Activated naive CD8-positive, alpha-beta T cell treated with anti-CD3 and anti-CD28 coated beads, Interleukin-2, amount 50 U/mL, for 16 hours (primary cell): ENCODE results near the gene TLR6.
A peak's percentile ranks its signal among the peaks of the same experiment; 100 is the strongest.
"Not testable (repeated sequence)": the region's sequence is repeated elsewhere in the genome, so short reads cannot be mapped to it uniquely, and the experiment has no call there.

Source experiments
- DNase-seq: peaks from one replicate; pipeline ENCODE4 v3.0.0-alpha.2; 2020; ENCODE audit warnings: low read depth, low spot score

TLR6 gene

DNA sequence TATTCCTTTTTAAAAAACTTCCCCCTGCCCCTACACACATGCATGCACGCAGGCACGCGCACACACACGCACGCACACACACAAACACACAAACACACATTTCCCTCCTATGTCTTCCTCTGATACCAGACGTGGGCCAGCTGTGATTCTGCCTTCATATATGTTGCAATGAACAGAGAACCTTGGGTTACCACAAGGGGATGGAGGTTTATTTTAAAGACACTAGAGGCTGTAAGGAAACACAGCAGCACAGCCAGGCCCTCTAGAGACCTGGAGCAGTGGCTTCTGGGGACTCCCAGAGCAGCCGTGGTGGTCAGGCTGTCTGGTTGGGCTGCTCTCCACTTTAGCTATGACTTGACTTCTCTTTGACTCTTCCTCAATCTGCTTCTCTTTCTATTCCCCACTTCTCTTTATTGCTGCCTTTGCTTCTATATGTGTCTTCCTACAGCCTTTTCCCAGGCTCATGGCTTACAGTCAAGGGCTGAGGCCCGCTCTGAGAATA, 70.7 kb downstream of the TLR6 start:
- no peak for DNase-seq

DNA sequence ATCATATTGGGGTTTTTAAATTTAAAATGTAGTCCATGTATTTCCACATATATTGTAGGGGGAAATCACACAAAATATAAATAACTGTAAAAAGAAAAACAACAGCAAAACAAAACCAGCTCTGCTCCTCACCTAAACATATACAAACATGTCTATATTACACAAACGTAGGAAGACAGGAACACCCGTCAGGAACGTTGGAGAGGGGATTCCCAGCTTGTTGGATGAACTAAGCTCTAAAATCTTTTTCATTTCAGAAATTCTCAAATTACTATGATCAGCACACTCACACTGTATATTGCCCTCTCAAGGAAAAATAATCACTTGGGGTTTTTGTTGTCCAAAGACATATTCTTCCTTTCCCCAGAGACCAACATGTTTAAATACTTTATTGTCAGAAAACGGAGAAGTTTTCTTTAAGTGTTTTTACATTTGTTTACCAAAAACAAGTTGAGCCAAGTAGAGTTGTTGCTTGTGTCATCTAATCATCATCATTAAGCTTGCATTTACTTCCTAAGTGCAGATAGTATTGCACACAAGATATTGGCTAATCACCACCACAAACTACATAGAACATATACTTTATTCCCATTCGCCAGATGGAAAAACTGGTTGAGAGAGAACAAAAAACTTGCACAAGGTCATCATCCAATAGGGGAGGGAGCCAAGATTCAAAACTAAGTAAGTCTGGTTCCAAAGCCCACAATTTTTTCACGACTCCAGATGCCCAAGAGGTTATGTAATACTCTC, 71.4 kb downstream of the TLR6 start:
- DNase-seq = no peak

DNA sequence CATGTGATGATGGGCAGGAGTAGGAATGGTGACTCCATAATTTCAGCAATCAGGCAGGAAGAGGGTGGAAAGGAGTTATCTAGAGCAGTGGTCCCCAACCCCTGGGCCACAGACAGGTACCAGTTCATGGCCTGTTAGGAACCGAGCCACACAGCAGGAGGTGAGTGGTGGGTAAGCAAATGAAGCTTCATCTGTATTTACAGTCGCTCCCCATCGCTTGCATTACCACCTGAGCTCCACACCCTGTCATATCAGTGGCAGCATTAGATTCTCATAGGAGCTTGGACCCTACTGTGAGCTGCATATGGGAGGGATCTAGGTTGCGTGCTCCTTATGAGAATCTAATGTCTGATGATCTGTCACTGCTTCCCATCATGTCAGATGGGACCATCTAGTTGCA, 72.5 kb downstream of the TLR6 start:
- DNase-seq = no peak

DNA sequence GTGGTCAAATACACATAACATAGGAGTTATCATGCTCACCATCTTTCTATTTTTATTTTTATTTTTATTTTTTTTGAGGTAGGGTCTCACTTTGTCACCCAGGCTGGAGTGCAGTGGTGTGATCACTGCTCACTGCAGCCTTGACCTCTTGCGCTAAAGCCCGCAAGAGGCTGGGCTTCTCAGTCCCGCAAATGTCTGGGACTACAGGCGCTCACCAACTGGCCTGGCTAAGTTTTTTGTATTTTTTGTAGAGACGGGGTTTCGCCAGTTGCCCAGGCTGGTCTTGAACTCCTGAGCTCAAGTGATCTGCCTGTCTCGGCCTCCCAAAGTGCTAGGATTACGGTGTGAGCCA, 73.5 kb downstream of the TLR6 start:
- no peak for DNase-seq

DNA sequence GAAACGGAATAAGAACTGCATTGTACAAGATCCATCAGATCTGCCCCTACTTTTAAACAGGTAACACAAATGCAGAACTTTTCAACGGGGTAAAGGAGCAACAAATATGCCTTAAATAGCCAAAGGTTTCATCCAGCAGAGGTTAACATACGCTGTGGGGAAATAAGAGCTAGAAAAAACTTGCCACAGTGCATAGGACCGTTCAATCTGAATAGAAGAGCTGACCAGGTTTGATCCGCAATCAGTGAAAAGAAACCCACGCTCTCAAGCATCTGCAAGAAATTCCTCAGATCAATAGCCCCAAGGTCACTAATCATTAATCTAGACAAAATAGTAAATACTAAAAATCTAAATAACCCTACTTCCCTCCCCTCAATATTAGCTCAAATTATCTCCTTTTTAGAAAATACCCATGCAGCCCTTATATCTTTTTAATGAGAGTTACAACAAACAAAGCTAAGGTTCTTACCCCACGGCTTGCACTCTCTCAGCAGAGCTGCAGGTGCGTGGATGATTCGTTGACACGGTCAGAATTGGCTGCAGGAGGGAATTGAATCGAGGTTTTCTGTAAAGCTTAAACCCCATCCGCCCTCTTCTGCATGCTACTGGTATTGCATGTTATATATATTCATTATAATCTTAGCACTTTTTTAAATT, 74.0 kb downstream of the TLR6 start, which contains the start of gene TLR10:
TLR10 (minus strand) TSS at position 539 of the 657 bp plus-strand sequence. CDS start 7,400 bp downstream, outside the sequence.
- peak; percentile 9 for DNase-seq

DNA sequence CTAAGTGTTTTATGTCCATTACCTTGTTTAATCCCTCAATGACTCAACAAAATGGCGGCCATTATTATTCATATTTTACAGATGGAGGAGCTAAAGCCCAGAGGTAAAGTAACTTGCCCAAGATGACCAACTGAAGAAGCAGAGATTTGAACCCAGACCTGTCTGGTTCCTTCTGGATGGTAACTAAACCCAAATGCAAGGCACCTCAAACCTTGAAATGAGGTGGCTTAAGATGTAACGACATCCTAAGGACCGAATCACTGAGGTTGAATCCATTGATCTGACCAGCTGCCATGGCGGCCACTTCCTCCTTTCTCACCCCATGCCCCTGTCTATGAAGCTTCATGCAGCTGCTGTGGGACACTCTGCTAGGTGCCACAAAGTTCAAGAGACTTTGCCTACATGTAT, 74.8 kb downstream of the TLR6 start:
- DNase-seq = no peak

DNA sequence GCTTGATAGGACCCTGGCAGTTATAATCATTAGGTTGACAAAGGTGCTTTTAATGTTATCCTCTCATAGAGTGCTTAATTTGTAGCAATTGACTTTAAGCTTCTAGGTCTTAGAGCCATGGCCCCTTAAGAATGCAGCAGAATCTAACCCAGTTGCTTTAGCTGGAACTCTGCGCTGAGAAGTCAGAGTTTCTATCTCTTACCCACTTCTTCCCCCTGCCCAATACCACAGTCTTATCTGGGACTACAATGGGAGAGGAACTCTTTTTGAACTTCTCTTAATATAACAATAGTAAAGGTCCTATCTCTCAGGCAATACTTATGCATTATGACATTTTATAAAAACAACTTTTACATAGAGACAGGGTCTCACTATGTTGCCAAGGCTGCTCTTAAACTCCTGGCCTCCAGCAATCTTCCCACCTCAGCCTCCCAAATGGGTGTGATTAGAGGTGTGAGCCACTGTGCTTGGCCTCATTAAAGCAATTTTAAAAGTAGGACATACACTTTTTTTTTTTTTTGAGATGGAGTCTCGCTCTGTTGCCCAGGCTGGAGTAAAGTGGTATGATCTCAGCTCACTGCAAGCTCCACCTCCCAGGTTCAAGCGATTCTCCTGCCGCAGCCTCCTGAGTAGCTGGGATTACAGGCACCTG, 75.7 kb downstream of the TLR6 start:
- no peak for DNase-seq

DNA sequence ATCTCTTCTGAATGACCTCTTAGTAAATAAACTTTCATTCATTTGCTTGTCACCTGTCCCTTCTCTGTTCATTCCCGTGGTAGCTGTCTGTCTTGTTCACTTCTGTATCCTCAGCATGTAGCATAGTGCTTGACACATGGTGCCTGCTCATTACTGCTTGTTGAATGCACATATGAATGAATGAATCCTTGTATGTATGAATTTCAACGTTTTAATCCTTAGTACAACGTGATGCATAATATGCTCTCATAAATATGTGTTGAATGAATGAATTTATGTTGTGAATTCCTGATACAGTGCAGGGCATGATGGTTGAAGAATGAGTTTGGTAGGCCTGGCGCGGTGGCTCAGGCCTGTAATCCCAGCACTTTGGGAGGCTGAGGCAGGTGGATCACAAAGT, 76.8 kb downstream of the TLR6 start:
- DNase-seq = no peak

DNA sequence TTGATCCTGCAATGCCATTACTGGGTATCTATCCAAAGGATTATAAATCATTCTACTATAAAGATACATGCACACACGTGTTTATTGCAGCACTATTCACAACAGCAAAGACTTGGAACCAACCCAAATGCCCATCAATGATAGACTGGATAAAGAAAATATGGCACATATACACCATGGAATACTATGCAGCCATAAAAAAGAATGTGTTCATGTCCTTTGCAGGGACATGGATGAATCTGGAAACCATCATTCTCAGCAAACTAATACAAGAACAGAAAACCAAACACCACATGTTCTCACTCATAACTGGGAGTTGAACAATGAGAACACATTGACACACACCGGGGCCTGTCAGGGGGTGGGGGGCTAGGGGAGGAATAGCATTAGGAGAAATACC, 78.7 kb downstream of the TLR6 start:
- DNase-seq = not testable (repeated sequence)

DNA sequence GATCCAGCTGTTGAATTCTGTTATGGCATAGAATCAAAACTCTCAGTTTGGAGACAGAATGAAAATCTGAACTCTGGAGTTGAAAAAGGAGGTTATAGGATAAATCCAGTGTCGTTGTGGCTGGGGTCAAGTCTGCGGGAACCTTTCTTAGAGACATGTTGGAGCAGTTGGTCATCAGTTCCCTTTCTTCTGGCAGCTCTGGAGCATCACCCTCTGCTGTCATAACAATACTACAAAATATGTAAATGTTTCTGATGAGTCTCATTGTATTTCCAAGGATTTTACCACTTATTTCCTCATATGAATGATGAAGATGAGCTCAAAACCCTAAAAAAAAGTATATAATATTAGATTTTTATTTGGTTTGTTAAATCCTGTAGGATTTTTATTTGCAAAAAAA, 81.3 kb downstream of the TLR6 start:
- no peak for DNase-seq

DNA sequence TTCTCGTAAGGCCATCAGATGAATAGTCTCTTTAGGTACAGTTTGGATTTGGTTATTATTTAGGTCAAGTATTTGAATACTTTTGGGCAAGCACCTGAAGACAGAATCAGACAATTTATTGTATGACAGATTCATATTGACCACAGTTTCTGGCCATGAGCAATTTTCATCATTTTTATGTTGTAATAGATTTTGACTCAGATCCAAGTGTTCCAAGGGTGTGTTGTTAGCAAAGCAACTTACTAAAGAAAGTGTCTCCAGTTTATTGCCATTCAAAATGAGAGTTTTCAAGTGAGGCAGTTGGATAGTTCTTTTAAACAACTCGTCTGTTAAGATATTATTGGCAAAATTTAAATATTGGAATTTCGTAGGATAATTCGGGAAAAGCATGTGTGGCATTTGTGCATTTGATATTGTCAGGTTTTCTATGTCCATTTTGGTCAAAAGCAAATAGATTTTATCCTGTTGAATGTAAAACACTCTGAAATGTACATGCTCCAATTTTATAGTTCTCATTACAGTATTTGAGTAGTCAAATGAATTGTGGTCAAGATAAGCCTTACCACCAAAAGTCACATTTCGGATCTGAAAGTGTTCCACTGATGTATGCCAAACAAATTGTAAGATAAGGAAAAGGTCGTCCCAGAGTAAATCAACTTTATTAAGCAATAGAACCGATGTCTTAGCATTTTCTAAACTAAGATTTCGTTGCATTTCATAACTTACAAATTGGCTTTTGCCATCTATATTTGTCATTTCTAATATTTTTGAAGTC, 82.2 kb downstream of the TLR6 start:
- DNase-seq = no peak
